T-helper 2 cell (primary cell): Measurements from ENCODE around the gene ZMYND11.
A peak's percentile ranks its signal among the peaks of the same experiment; 100 is the strongest.
"Not testable (repeated sequence)": the region's sequence is repeated elsewhere in the genome, so short reads cannot be mapped to it uniquely, and the experiment has no call there.

Experiments used
- DNase-seq, 5 experiments: peaks; one replicate each; pipeline versions ENCODE4 v3.0.0 to v3.0.0-alpha.2; 2012 to 2022

The ZMYND11 gene

GRCh38 chr10:251982-252582 lies 116.8 kb downstream of the ZMYND11 start:
- DNase-seq, result no peak

DNA sequence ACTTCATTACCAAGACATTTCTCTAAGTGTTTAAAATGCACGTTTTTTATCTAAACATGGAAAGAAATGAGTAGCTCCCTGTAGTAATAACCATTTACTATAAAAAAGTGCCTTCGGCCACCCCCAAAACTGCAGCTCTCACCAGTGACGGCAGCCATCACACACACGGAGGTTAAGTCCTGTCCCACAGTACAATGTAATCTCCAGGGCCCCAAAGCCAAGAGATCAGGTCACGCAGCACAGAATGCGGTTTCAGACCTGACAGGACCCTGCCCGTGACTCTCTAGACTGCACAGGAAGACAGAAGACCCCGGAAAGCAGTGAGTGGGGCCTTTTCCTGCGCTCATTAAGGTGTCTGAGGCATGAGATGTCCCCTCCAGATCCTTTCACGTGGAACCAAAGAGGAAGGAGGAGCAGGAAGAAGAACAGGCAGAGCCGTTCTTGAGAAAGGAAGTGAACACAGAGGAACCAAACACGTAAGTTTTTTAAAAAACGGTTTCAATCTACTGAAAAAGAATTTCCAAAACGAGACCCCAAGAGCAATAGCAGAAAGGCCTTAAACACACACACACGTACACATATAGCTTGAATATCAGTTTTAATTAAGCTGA lies 125.7 kb downstream of the ZMYND11 start:
- DNase-seq, result no peak

- DNase-seq, result peak in 1 of 5 experiments; percentile 73
These were observed 129.2 kb downstream of the ZMYND11 start for GRCh38 chr10:264160-265073.

- peak in 1 of 5 experiments; percentile 73 for DNase-seq
These were observed 129.8 kb downstream of the ZMYND11 start for GRCh38 chr10:265074-265440.

GRCh38 chr10:265816-266588 lies 130.7 kb downstream of the ZMYND11 start:
- DNase-seq, result not testable (repeated sequence)

DNA sequence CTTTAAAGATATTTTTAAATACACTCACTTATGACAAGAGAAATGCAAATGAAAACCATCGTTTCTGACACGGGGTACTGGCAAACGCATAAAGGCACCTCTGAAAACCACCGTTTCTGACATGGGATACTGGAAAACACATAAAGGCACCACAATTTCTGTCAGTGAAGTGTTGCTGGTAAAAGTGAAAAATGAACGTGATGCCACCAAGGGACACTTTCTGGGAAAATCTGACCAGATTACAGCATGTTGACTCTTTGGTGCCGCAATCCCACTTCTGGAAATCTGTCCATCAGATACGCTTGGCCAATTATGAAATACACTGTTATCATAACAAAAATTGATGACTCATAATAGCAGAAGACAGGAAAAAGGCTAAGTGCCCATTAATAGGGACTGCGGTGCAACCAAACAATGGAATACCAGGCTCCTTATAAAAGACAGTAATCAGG lies 131.7 kb downstream of the ZMYND11 start:
- DNase-seq, result no peak

GRCh38 chr10:267705-268104 lies 132.4 kb downstream of the ZMYND11 start:
- DNase-seq, result no peak

- DNase-seq, result no peak
These were observed 134.3 kb downstream of the ZMYND11 start for GRCh38 chr10:269440-270074.

DNA sequence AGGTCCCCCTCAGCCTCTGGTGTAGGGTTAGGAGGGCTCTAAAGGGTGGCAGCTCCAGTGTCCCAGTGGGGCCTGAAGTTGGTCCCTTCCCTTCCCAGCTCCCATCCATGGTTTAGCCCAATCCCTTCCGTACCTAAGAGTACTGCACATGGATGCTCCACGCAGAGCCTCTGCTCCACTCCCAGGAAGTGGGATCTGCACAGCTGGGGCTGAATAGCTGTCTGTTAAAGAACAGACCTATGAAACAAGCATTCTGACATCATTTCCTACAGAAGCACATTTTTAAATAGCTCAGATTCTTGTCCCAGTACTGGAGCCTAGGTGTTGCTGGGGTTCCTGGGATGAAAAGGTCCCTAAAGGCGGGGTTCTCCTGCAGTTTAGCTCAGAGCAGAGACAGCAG lies 135.9 kb downstream of the ZMYND11 start:
- no peak for DNase-seq

DNA sequence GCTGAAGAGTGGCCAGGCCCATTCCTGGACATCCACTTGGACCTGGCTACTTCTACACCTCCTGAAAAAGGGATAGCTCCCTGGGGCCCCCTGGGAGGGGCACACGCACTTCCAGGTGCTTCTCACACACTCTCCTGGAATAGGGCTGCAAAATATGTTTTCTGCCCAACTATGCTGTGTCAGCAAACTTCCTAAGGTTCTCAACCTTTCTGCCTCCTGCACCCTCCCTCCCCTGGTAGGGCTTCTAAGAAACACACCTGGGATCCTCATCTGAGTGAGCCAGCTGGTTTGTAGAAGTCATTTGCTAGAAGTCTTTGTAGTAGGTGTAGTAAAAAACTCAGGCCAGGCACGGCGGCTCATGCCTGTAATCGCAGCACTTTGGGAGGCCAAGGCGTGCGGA lies 136.5 kb downstream of the ZMYND11 start:
- no peak for DNase-seq

DNA sequence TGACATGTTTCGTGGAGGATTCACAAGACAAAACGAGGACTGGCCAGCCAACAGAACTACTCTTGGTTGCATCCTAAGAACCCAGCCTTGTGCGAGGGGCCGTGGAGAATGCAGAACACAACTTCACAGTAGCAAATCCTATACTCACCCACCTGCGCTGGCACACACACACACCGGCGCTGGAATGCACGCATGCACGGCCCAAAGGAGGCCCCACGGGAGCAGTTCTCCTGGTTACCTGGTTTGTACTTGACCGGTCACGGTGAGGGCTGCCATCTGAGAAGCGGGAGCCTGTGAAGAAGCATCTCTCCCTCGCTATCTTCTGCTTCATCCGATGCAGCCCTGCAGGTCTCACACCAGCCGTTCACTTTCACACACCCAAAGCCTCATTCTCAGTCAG lies 137.8 kb downstream of the ZMYND11 start:
- no peak for DNase-seq

GRCh38 chr10:274866-275265 lies 139.6 kb downstream of the ZMYND11 start:
- no peak for DNase-seq

- no peak for DNase-seq
These were observed 140.4 kb downstream of the ZMYND11 start for GRCh38 chr10:275680-276079.

DNA sequence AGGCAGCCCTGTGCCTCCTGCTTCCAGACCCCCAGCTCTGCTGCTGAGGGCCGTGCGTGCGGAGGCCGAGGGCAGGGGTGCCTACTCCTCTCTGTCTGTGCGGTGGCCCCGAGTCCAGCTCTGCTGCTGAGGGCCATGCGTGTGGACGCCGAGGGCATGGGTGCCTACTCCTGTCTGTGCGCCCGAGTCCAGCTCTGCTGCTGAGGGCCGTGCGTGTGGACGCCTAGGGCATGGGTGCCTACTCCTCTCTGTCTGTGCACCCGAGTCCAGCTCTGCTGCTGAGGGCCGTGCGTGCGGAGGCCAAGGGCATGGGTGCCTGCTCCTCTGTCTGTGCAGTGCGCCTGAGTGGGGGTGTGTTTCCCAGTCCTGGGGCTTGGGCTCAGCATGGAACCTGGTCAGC lies 142.7 kb downstream of the ZMYND11 start:
- DNase-seq, result no peak

DNA sequence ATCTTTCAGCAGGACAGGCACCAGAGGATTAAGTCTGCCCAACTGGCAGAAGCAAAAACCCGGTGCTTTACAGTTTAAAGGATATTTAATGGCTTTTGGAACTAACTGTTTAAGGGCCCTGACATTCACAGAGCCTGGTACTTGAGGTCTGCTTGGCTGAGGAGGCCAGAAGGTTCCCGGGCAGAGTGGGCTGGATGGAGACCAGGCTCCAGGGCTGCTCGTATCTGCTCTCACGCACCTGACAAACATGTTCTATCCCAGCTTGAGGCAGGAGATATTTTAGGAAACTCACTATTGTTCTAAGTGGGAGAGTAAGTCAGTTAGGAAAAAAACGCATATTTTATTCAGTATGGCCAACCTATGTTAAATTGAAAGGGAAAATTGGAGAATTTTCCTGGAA lies 143.5 kb downstream of the ZMYND11 start:
- no peak for DNase-seq

DNA sequence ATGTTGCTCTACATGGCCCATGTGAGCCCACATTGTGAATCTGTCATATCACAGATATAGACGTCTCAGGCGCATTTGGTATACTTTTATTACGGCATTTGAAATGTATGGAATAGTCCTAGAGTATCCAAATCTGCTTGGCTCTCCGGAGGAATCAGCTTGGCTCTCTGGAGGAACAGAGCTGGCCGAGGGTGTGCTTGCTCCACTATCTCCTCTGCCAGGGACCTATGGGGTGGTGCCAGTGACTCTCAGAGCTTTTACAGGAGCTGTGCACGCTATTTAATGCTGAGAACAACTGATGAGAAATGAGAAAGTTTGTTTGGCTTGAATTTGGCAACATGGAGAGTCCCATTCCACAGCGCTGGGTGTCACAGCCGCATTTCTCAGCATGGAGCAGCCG lies 144.0 kb downstream of the ZMYND11 start:
- DNase-seq, result no peak

- no peak for DNase-seq
These were observed 144.4 kb downstream of the ZMYND11 start for GRCh38 chr10:279655-280054.

GRCh38 chr10:282294-283139 lies 147.3 kb downstream of the ZMYND11 start:
- DNase-seq, result peak in 1 of 5 experiments; percentile 73

GRCh38 chr10:283140-283479 lies 147.9 kb downstream of the ZMYND11 start:
- DNase-seq, result no peak

- DNase-seq, result peak in 2 of 5 experiments; percentile 31 to 90
These were observed 148.7 kb downstream of the ZMYND11 start for GRCh38 chr10:283916-284356.

DNA sequence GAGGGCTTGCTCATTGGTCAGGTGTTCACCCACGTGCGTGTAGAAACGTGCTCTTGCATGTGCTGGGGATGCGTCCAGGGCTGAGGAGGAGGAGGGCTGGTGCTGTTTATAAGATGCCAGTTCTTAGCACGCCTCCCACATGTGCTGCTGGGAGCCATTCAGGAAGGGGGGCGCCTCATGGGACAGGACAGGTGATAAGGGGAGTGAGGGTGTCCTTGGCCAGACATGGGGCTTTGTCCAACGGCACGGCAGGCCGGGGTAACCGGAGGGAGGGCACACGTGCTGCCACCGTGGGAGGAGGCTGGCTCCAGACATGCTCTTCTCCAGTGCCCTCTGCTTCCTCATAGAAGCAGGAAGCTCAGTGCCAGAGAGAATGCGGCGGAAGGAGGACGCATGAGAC lies 150.0 kb downstream of the ZMYND11 start:
- no peak for DNase-seq
